GM21737 (cell line): ENCODE measurements around the gene IL12RB1.
A peak's percentile ranks its signal among the peaks of the same experiment; 100 is the strongest.

Experiments used
- ATAC-seq: cut with Tn5 transposase; IDR thresholded peaks from one replicate; pipeline ENCODE4 v1.9.1; 2021; ENCODE audit warnings: mild to moderate bottlenecking, moderate library complexity; ENCODE audit not compliant: unreplicated experiment

IL12RB1 gene

GRCh38 chr19:18090545-18091216 lies 3.9 kb upstream of the IL12RB1 start:
- no peak for ATAC-seq

DNA sequence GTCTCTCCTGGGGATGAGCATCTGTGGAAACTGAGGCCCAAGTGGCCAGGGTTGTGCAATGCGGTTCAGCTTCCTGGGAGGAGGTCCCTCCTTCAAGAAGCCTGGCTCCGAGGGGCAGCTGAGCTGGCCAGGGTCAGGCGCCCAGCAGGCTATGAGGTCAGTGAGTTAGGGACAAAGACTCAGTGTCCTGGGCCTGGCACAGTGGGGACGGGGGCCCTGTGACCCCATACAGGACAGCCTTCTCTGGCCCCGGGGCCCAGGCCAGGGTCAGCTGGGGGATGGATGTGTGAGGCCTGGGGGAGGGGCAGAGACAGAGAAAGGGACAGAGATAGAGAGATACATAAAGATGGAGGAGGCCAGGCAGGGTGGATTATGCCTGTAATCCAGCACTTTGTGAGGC lies 3.0 kb upstream of the IL12RB1 start:
- no peak for ATAC-seq

DNA sequence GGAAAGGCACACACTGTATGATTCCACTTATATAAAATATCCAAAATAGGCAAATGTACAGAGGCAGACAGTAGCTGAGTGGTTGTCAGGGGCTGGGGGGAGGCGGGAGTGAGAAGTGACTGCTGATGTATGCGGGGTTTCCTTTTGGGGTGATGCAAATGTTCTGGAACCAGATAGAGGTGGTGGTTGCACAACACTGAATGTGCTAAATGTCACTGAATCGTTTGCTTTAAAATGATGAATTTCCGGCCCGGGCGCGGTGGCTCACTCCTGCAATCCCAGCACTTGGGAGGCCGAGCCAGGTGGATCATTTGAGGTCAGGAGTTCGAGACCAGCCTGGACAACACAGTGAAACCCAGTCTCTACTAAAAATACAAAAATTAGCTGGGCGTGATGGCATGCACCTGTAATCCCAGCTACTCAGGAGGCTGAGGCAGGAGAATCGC lies 2.4 kb upstream of the IL12RB1 start:
- peak; percentile 53 for ATAC-seq

GRCh38 chr19:18085702-18086457 lies 854 bp downstream of the IL12RB1 start:
- no peak for ATAC-seq

GRCh38 chr19:18083929-18084684 lies 2.6 kb downstream of the IL12RB1 start:
- ATAC-seq, result no peak

DNA sequence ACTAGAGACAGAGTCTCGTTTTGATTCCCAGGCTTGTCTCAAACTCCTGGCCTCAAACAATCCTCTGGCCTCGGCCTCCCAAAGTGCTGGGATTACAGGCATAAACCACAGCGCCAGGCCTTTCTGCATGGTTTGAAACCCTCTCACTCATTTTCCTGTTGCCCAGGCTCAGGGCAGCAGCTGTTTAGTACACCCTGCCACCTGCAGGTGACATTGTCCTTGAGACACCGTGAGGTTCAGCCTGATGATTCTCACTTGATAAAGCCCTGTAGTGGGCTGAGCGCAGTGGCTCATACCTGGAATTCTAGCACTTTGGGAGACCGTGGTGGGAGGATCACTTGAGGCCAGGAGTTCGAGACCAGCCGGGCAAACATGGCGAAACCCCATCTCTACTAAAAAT lies 12.5 kb downstream of the IL12RB1 start:
- ATAC-seq, result no peak

- no peak for ATAC-seq
Observed at GRCh38 chr19:18073197-18073596, 13.5 kb downstream of the IL12RB1 start.

DNA sequence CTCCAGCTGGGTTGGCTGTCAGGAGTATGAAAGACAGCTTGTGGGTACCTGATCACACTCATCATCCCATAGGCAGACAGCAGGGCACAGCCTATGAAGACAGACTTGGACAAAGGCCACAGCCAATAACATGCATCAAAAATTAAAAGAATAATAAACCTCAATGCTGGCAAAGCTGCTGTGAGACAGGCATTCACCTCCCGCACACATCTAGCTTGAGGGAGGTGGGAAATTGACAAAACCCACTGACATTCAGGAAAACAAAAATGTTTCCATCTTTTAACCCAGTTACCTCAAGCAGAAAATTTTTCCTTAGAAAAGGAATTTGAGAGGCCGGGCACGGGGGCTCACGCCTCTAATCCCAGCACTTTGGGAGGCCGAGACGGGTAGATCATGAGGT lies 14.4 kb downstream of the IL12RB1 start:
- ATAC-seq, result no peak

GRCh38 chr19:18070181-18070580 lies 16.6 kb downstream of the IL12RB1 start:
- ATAC-seq, result no peak

DNA sequence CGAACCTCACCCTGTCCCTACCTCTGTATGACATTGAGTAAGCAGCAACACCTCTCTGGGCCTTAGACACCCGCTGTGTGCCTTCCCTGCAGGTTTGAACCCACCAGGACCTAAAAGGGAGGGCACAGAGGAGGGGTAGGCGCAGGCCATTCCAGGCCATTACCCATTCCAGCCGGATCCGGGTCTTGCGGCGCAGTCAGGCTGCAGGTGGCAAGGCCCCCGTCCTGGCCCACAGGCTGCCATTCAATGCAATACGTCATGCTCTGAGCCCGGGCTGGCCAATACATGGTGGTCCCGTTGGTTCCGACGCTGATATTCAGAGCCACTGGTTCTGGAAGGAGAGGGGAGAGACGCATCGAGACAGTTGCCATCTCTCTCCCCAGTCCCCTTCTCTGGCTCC lies 17.4 kb downstream of the IL12RB1 start:
- no peak for ATAC-seq

- ATAC-seq, result no peak
Observed at GRCh38 chr19:18068395-18068794, 18.3 kb downstream of the IL12RB1 start.

DNA sequence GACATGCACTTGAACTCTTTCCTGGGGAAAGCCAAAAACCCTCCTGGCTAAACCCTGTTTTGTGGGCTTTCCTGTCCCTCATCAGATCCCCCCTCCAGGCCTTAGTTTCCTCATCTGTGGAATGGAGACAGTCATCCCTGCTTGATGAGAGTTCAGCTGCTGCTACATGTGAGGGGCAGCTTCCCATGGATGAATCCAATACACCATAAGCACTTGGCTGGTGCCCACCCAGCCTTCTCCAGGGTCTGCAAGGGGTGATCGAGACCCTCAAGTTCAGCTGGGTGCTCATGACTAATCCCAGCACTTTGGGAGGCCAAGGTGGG lies 21.6 kb downstream of the IL12RB1 start:
- no peak for ATAC-seq

GRCh38 chr19:18063463-18063862 lies 23.3 kb downstream of the IL12RB1 start:
- ATAC-seq, result no peak

- ATAC-seq, result no peak
Observed at GRCh38 chr19:18062028-18062427, 24.7 kb downstream of the IL12RB1 start.

DNA sequence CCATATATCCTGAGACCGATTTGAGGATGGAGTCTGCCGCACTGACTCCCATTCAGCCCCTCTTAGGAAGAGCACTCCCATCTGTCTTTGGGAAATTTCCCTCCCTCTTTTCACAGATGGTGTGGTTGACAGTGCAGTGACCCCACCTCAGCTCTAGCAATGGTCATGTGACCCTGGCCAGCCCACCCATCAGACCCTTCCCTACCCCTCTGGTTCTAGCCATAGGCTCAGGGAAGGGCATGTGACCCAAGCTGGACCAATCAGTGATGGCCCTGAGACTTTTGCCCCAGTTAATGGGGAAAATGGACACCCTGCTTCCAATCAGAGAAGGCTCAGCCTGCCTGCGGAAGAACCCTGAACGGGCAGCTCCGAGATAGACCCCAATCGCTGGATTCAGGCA lies 26.3 kb downstream of the IL12RB1 start:
- ATAC-seq, result no peak

DNA sequence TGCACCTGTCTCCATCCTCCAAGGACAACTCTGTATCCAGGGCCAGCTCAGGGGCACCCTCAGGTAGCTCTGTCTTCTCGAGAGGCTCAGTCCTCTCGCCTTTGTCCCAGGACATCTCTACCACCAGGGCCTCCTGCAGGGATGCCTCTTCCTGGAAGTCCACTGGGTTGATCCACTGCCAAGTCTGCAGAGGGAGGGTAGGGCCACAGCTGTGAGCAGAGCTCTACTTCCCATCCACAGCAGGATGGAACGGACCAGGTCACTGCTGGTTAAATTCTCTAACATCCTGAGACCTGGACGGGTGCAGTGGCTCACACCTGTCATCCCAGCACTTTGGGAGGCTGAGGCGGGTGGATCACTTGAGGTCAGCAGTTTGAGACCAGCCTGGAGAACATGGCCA lies 26.8 kb downstream of the IL12RB1 start:
- ATAC-seq, result no peak

DNA sequence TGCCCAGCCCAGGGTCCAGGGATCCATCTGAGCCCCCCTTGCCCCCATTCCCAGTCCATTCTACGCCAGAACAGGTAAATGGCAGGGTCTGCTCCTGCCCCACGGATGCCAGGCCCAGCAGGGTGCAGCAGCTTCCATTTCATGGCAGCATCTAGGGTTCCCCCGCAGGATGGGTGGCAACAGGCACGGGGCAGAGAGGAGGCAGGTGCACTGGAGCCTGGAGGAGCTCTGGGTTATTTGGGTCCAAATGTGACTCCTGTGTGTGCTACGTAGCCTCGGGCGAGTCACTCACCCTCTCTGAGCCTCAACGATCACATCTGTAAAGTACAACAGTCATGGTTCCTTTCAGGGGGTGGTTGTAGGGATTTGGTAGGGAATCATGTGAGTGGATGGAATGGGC lies 27.4 kb downstream of the IL12RB1 start:
- no peak for ATAC-seq

GRCh38 chr19:18058208-18059009 lies 28.3 kb downstream of the IL12RB1 start:
- peak; percentile 72 for ATAC-seq

- no peak for ATAC-seq
Observed at GRCh38 chr19:18057557-18057956, 29.2 kb downstream of the IL12RB1 start.

DNA sequence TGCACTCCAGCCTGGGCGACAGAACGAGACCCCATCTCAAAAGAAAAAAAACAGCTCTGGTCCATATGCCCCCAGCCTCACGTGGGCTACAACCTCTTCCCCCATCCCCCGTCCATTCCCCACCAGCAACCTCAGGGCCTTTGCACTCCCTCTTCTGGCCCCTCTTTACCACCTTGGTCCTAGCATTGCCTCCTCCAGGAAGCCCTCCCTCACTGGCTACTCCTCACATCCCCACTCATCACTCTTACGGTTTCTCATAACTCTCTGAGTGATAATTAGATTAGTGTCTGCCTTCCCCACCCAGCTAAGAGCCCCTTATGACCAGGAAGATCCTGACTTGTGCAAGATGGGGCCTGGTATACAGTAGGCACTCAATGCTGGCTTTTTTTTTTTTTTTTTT lies 30.8 kb downstream of the IL12RB1 start:
- ATAC-seq, result no peak

GRCh38 chr19:18053576-18054219 lies 33.0 kb downstream of the IL12RB1 start:
- ATAC-seq, result no peak
